Measurements from ENCODE around the gene SDHC. TPM values are rescaled to one million over a fixed set of nuclear protein-coding genes. Genes with fewer than 3 reads are reported as not detected.

Gene SDHC
- total and polyA plus RNA-seq, 2 of the 13 experiments (the other 11 are each of a cell fraction or from before 2014, with no cell fraction given), result 27.1 to 229 TPM

GRCh38 chr1:161313554-161314200, 504 bp upstream of the SDHC start (continued):
- TF ChIP-seq MAZ (IDR thresholded peaks at IDR 0.05; ENCODE audit: borderline replicate concordance, low read depth, low read length) (no peak), MAZ (CRISPR knock-in tag; IDR thresholded peaks at IDR 0.05; ENCODE audit: low read depth) (no peak), ZSCAN30 (CRISPR knock-in tag; IDR thresholded peaks at IDR 0.05) (no peak), ZC3H4 (CRISPR knock-in tag; IDR thresholded peaks at IDR 0.05; ENCODE audit: borderline replicate concordance) (no peak; the same call in 1 of the 2 replicates), ZBTB40 (IDR thresholded peaks at IDR 0.05) (no peak), ZBTB40 (CRISPR knock-in tag; IDR thresholded peaks at IDR 0.05) (no peak), ZNF589 (CRISPR knock-in tag; conservative IDR thresholded peaks at IDR 0.05) (no peak), FOXC1 (CRISPR knock-in tag; IDR thresholded peaks at IDR 0.05; ENCODE audit: borderline replicate concordance) (0 out of 2 replicates have a peak, but pooled peaks have one; percentile 39), TP53 (CRISPR knock-in tag; conservative IDR thresholded peaks at IDR 0.05) (no peak), GTF3A (CRISPR knock-in tag; conservative IDR thresholded peaks at IDR 0.05) (no peak), TBX3 (IDR thresholded peaks at IDR 0.05; ENCODE audit: borderline replicate concordance) (no peak), HDAC1 (CRISPR knock-in tag; IDR thresholded peaks at IDR 0.05) (no peak), ZNF205 (CRISPR knock-in tag; IDR thresholded peaks at IDR 0.05) (0 out of 2 replicates have a peak, but pooled peaks have one; percentile 11), FOSL1 (CRISPR knock-in tag; IDR thresholded peaks at IDR 0.05; ENCODE audit: borderline replicate concordance) (no peak), CENPX (CRISPR knock-in tag; IDR thresholded peaks at IDR 0.05) (no peak), ZNF644 (CRISPR knock-in tag; IDR thresholded peaks at IDR 0.05; ENCODE audit: low read depth) (no peak), ZNF784 (CRISPR knock-in tag; IDR thresholded peaks at IDR 0.05; ENCODE audit: borderline replicate concordance) (no peak), PLRG1 (conservative IDR thresholded peaks at IDR 0.05) (no peak), ZNF160 (CRISPR knock-in tag; IDR thresholded peaks at IDR 0.05) (no peak), ZFP62 (CRISPR knock-in tag; IDR thresholded peaks at IDR 0.05) (no peak)
